Measurements from ENCODE around the gene ACSL1.

Gene ACSL1

GRCh38 chr4:184812199-184812542 is 13.6 kb downstream of the ACSL1 start:
- Histone ChIP-seq H3K4me1 (ENCODE audit: low read length) (peaks cover 7% of the 10 kb centered on the region), H3K27me3 (ENCODE audit: low read depth, low read length) (no peaks in the 10 kb centered on the region), H4K20me1 (ENCODE audit: insufficient read depth, low read length) (peaks cover 10% of the 10 kb centered on the region), H3K4me2 (ENCODE audit: low read length) (no peak overlapping the region), H3K36me3 (replicated peaks; ENCODE audit: low read depth, low read length) (no peaks in the 10 kb centered on the region), H3K9ac (ENCODE audit: low read length) (no peak overlapping the region), H3K79me2 (ENCODE audit: low read length) (peaks cover 70% of the 10 kb centered on the region), H2AFZ (ENCODE audit: low read depth, low read length) (no peak overlapping the region), H3K4me3 (ENCODE audit: low read length) (no peak overlapping the region), H3K27ac (ENCODE audit: low read length) (no peak overlapping the region), H3K9me3 (ENCODE audit: insufficient read depth, low read length) (no peaks in the 10 kb centered on the region)
- TF ChIP-seq EZH2phosphoT487 (IDR thresholded peaks at IDR 0.05; ENCODE audit: low read depth), result no peak

GRCh38 chr4:184811526-184812198 is 14.1 kb downstream of the ACSL1 start:
- Histone ChIP-seq H3K9ac (ENCODE audit: low read length) (no peak overlapping the region), H3K9me3 (ENCODE audit: insufficient read depth, low read length) (no peaks in the 10 kb centered on the region), H3K4me1 (ENCODE audit: low read length) (peaks cover 2% of the 10 kb centered on the region), H4K20me1 (ENCODE audit: insufficient read depth, low read length) (peaks cover 8% of the 10 kb centered on the region), H3K4me3 (ENCODE audit: low read length) (no peak overlapping the region), H3K27ac (ENCODE audit: low read length) (no peak overlapping the region), H3K36me3 (replicated peaks; ENCODE audit: low read depth, low read length) (no peaks in the 10 kb centered on the region), H3K79me2 (ENCODE audit: low read length) (peaks cover 67% of the 10 kb centered on the region), H3K4me2 (ENCODE audit: low read length) (no peak overlapping the region), H3K27me3 (ENCODE audit: low read depth, low read length) (no peaks in the 10 kb centered on the region), H2AFZ (ENCODE audit: low read depth, low read length) (no peak overlapping the region)
- TF ChIP-seq CTCF (IDR thresholded peaks at IDR 0.05; ENCODE audit: low read depth, low read length) (no peak), EZH2phosphoT487 (IDR thresholded peaks at IDR 0.05; ENCODE audit: low read depth) (no peak)

- TF ChIP-seq EZH2phosphoT487 (IDR thresholded peaks at IDR 0.05; ENCODE audit: low read depth) (no peak), CTCF (IDR thresholded peaks at IDR 0.05; ENCODE audit: low read depth, low read length) (no peak)
- H3K36me3 ChIP-seq (replicated peaks; ENCODE audit: low read depth, low read length), result no peaks in the 10 kb centered on the region
- H3K4me3 ChIP-seq (ENCODE audit: low read length), result no peak overlapping the region
- no peaks in the 10 kb centered on the region for H3K9me3 ChIP-seq (ENCODE audit: insufficient read depth, low read length)
- no peak overlapping the region for H2AFZ ChIP-seq (ENCODE audit: low read depth, low read length)
- H3K9ac ChIP-seq (ENCODE audit: low read length), result no peak overlapping the region
- H3K4me2 ChIP-seq (ENCODE audit: low read length), result no peak overlapping the region
- peaks cover 65% of the 10 kb centered on the region for H3K79me2 ChIP-seq (ENCODE audit: low read length)
- H3K27ac ChIP-seq (ENCODE audit: low read length), result no peak overlapping the region
- H3K4me1 ChIP-seq (ENCODE audit: low read length), result no peaks in the 10 kb centered on the region; the same call in 1 of the 2 replicates
- peaks cover 5% of the 10 kb centered on the region for H4K20me1 ChIP-seq (ENCODE audit: insufficient read depth, low read length)
- no peaks in the 10 kb centered on the region for H3K27me3 ChIP-seq (ENCODE audit: low read depth, low read length)
Measured at GRCh38 chr4:184810720-184811119, 15.0 kb downstream of the ACSL1 start.

GRCh38 chr4:184808713-184809050 is 17.1 kb downstream of the ACSL1 start:
- Histone ChIP-seq H2AFZ (ENCODE audit: low read depth, low read length) (no peak overlapping the region), H3K9ac (ENCODE audit: low read length) (no peak overlapping the region), H3K4me3 (ENCODE audit: low read length) (no peak overlapping the region), H3K79me2 (ENCODE audit: low read length) (peaks cover 63% of the 10 kb centered on the region), H4K20me1 (ENCODE audit: insufficient read depth, low read length) (peaks cover 3% of the 10 kb centered on the region), H3K9me3 (ENCODE audit: insufficient read depth, low read length) (no peaks in the 10 kb centered on the region), H3K27me3 (ENCODE audit: low read depth, low read length) (no peaks in the 10 kb centered on the region), H3K27ac (ENCODE audit: low read length) (no peak overlapping the region), H3K4me1 (ENCODE audit: low read length) (peaks cover 4% of the 10 kb centered on the region; the same call in 1 of the 2 replicates), H3K4me2 (ENCODE audit: low read length) (no peak overlapping the region), H3K36me3 (replicated peaks; ENCODE audit: low read depth, low read length) (no peaks in the 10 kb centered on the region)
- TF ChIP-seq EZH2phosphoT487 (IDR thresholded peaks at IDR 0.05; ENCODE audit: low read depth) (no peak), CTCF (IDR thresholded peaks at IDR 0.05; ENCODE audit: low read depth, low read length) (no peak)

Data from OCI-LY3 (cell line).